WTC11 (cell line): ENCODE results near the gene POLR2C. TPM values are rescaled to one million over a fixed set of nuclear protein-coding genes. Genes with fewer than 3 reads are reported as not detected.

Source experiments
- ATAC-seq: fragments of 200-7000 bp; cut with Tn5 transposase; 2 replicates; pipeline ENCODE4 v1.10.0; 2021; ENCODE audit warnings: mild to moderate bottlenecking, moderate library complexity
- CTCF ChIA-PET: fragments of 300-600 bp; sonication (Branson Sonifier 250); formaldehyde crosslinking; loops from one replicate; lab custom pipeline; 2021; ENCODE audit warnings: antibody characterized with exemption; lab: Charles Lee
- POLR2A ChIA-PET: fragments of 350-600 bp; sonication (Branson Sonifier 250); formaldehyde crosslinking; loops from one replicate; lab custom pipeline; 2021; ENCODE audit warnings: antibody characterized with exemption; lab: Charles Lee
- DNase-seq: peaks from one replicate; pipeline ENCODE4 v3.0.0; 2021; ENCODE audit warnings: low spot score
- H3K27ac Mint-ChIP-seq: 2 replicates; pipeline ENCODE4 v1.8.0; 2021; ENCODE audit warnings: mixed read lengths
- H3K27me3 Mint-ChIP-seq: 2 replicates; pipeline ENCODE4 v1.8.0; 2021; ENCODE audit warnings: low read depth, mild to moderate bottlenecking, moderate library complexity, mixed read lengths
- H3K36me3 Mint-ChIP-seq: 2 replicates; pipeline ENCODE4 v1.8.0; 2021; ENCODE audit warnings: mixed read lengths
- H3K4me1 Mint-ChIP-seq: 2 replicates; pipeline ENCODE4 v1.8.0; 2022; ENCODE audit warnings: mixed read lengths
- H3K4me3 Mint-ChIP-seq: 2 replicates; pipeline ENCODE4 v1.8.0; 2021; ENCODE audit warnings: mild to moderate bottlenecking, moderate library complexity, mixed read lengths
- H3K9me3 Mint-ChIP-seq: 2 replicates; pipeline ENCODE4 v1.8.0; 2021; ENCODE audit warnings: mixed read lengths
- AFF4 ChIP-seq: sonication (generic); formaldehyde crosslinking; IDR thresholded peaks from 2 replicates; pipeline ENCODE4 v1.8.1; 2023; ENCODE audit warnings: mild to moderate bottlenecking, missing genetic modification reagents, borderline replicate concordance
- CBFB ChIP-seq: sonication (generic); formaldehyde crosslinking; IDR thresholded peaks from 2 replicates; pipeline ENCODE4 v1.8.1; 2022; ENCODE audit warnings: mild to moderate bottlenecking, low read depth, missing genetic modification reagents
- CDX4 ChIP-seq: fragments of 250-450 bp; sonication (Bioruptor Pico); IDR thresholded peaks from 2 replicates; pipeline ENCODE4 v1.9.0; 2021; ENCODE audit warnings: moderate library complexity, mild to moderate bottlenecking, inconsistent platforms, borderline replicate concordance
- CREM ChIP-seq: sonication (generic); formaldehyde crosslinking; IDR thresholded peaks from 2 replicates; pipeline ENCODE4 v1.8.1; 2022; ENCODE audit warnings: mild to moderate bottlenecking, missing genetic modification reagents, moderate library complexity
- CTCF ChIP-seq: fragments of 200-600 bp; IDR thresholded peaks from 2 replicates; pipeline ENCODE4 v1.8.0; 2022; ENCODE audit warnings: antibody characterized with exemption
- E2F4 ChIP-seq: sonication (generic); formaldehyde crosslinking; IDR thresholded peaks from 2 replicates; pipeline ENCODE4 v1.8.1; 2022; ENCODE audit warnings: low read depth, mild to moderate bottlenecking, moderate library complexity, missing genetic modification reagents, borderline replicate concordance
- ERG ChIP-seq: fragments of 250-450 bp; sonication (Bioruptor Pico); IDR thresholded peaks from 2 replicates; pipeline ENCODE4 v1.8.0; 2021; ENCODE audit warnings: mild to moderate bottlenecking
- FOXP1 ChIP-seq: sonication (generic); formaldehyde crosslinking; IDR thresholded peaks from 2 replicates; pipeline ENCODE4 v1.8.0; 2022; ENCODE audit warnings: missing genetic modification reagents, mild to moderate bottlenecking, moderate library complexity, borderline replicate concordance
- HMGXB4 ChIP-seq: sonication (generic); formaldehyde crosslinking; IDR thresholded peaks from 2 replicates; pipeline ENCODE4 v1.8.1; 2023; ENCODE audit warnings: mild to moderate bottlenecking, moderate library complexity, missing genetic modification reagents
- JAZF1 ChIP-seq: fragments of 250-450 bp; sonication (Bioruptor Pico); IDR thresholded peaks from 2 replicates; pipeline ENCODE4 v1.9.0; 2021; ENCODE audit warnings: moderate library complexity, mild to moderate bottlenecking, inconsistent platforms
- MYBL2 ChIP-seq: sonication (generic); formaldehyde crosslinking; IDR thresholded peaks from 2 replicates; pipeline ENCODE4 v1.8.1; 2023; ENCODE audit warnings: mild to moderate bottlenecking, moderate library complexity, missing genetic modification reagents
- NFATC4 ChIP-seq: fragments of 250-450 bp; sonication (Bioruptor Pico); IDR thresholded peaks from 2 replicates; pipeline ENCODE4 v1.9.0; 2021; ENCODE audit warnings: mild to moderate bottlenecking
- NFYB ChIP-seq: sonication (generic); formaldehyde crosslinking; conservative IDR thresholded peaks from 2 replicates; pipeline ENCODE4 v1.8.0; 2022; ENCODE audit warnings: low read depth, missing genetic modification reagents
- PRDM15 ChIP-seq: sonication (generic); formaldehyde crosslinking; IDR thresholded peaks from 2 replicates; pipeline ENCODE4 v1.8.0; 2022; ENCODE audit warnings: missing genetic modification reagents
- PREB ChIP-seq: sonication (generic); formaldehyde crosslinking; IDR thresholded peaks from 2 replicates; pipeline ENCODE4 v1.8.1; 2022; ENCODE audit warnings: mild to moderate bottlenecking, missing genetic modification reagents, moderate library complexity, borderline replicate concordance
- RORB ChIP-seq: fragments of 250-450 bp; sonication (Bioruptor Pico); IDR thresholded peaks from 2 replicates; pipeline ENCODE4 v1.9.0; 2021; ENCODE audit warnings: mild to moderate bottlenecking
- SP1 ChIP-seq: sonication (generic); formaldehyde crosslinking; conservative IDR thresholded peaks from 2 replicates; pipeline ENCODE4 v1.8.1; 2022; ENCODE audit warnings: missing genetic modification reagents
- TEAD1 ChIP-seq: sonication (generic); formaldehyde crosslinking; IDR thresholded peaks from 2 replicates; pipeline ENCODE4 v1.8.0; 2022; ENCODE audit warnings: mild to moderate bottlenecking, missing genetic modification reagents
- TP53 ChIP-seq: sonication (generic); formaldehyde crosslinking; IDR thresholded peaks from 2 replicates; pipeline ENCODE4 v1.8.1; 2023; ENCODE audit warnings: mild to moderate bottlenecking, missing genetic modification reagents
- ZNF317 ChIP-seq: sonication (generic); formaldehyde crosslinking; IDR thresholded peaks from 2 replicates; pipeline ENCODE4 v1.8.1; 2023; ENCODE audit warnings: low read depth, mild to moderate bottlenecking, moderate library complexity, missing genetic modification reagents, borderline replicate concordance
- total RNA-seq: library from RNA; stranded (reverse); gene quantifications from 3 replicates; pipeline ENCODE4 v1.2.3, GENCODE V29; 2021

POLR2C gene
- total RNA-seq, 1 experiment from 2014 or later = 75.4 TPM

GRCh38 chr16:57501492-57501891 is 39.0 kb downstream of the POLR2C start (continued):
- TF ChIP-seq MYBL2 (CRISPR knock-in tag) = no peak
- no peak for TF ChIP-seq TP53 (CRISPR knock-in tag)
- TF ChIP-seq ERG (CRISPR knock-in tag) = no peak
- no peak for TF ChIP-seq RORB (CRISPR knock-in tag)
- no peak for TF ChIP-seq HMGXB4 (CRISPR knock-in tag)
- no peak for TF ChIP-seq FOXP1 (CRISPR knock-in tag)

GRCh38 chr16:57502048-57502775 is 39.7 kb downstream of the POLR2C start:
- DNase-seq = no peak
- no peak for ATAC-seq
- Mint-ChIP-seq H3K27me3 (no peaks in the 10 kb centered on the region), H3K9me3 (no peaks in the 10 kb centered on the region), H3K36me3 (no peaks in the 10 kb centered on the region), H3K4me3 (no peak overlapping the region), H3K4me1 (peaks cover 11% of the 10 kb centered on the region), H3K27ac (no peak overlapping the region)
- ChIA-PET CTCF (interaction anchor here (0.5 to 1.4 kb wide), 5 partner anchors 10 to 363 kb away, joined by 3 to 6 read pairs (median 3); partner anchors contain the start of gene DOK4), POLR2A (no interaction called here)
- TF ChIP-seq JAZF1 (CRISPR knock-in tag) (no peak), TP53 (CRISPR knock-in tag) (no peak), AFF4 (CRISPR knock-in tag) (no peak), PRDM15 (CRISPR knock-in tag) (no peak), E2F4 (no peak), CDX4 (CRISPR knock-in tag) (no peak), NFATC4 (CRISPR knock-in tag) (no peak), SP1 (CRISPR knock-in tag) (no peak), CREM (no peak), CBFB (CRISPR knock-in tag) (no peak), ZNF317 (CRISPR knock-in tag) (no peak), TEAD1 (CRISPR knock-in tag) (no peak), CTCF (no peak), PREB (no peak), NFYB (no peak)
